D721Med (cell line): ENCODE results near the gene VEZF1.

ENCODE experiments used
- DNase-seq: peaks from one replicate; pipeline ENCODE4 v3.0.0; 2011; ENCODE audit warnings: low spot score; ENCODE audit not compliant: insufficient read length
- FAIRE-seq: peaks from 2 replicates; lab custom pipeline; 2011; peaks lifted over from hg19 to GRCh38; lab: Jason Lieb, UNC
- TF ChIP-seq, protein P1 (sequence below): IDR thresholded peaks from 2 replicates; pipeline ENCODE4 v1.5.1; 2012; ENCODE audit warnings: mild to moderate bottlenecking, control low read depth; ENCODE audit not compliant: insufficient read depth; ENCODE audit errors: missing control alignments

The VEZF1 gene

DNA sequence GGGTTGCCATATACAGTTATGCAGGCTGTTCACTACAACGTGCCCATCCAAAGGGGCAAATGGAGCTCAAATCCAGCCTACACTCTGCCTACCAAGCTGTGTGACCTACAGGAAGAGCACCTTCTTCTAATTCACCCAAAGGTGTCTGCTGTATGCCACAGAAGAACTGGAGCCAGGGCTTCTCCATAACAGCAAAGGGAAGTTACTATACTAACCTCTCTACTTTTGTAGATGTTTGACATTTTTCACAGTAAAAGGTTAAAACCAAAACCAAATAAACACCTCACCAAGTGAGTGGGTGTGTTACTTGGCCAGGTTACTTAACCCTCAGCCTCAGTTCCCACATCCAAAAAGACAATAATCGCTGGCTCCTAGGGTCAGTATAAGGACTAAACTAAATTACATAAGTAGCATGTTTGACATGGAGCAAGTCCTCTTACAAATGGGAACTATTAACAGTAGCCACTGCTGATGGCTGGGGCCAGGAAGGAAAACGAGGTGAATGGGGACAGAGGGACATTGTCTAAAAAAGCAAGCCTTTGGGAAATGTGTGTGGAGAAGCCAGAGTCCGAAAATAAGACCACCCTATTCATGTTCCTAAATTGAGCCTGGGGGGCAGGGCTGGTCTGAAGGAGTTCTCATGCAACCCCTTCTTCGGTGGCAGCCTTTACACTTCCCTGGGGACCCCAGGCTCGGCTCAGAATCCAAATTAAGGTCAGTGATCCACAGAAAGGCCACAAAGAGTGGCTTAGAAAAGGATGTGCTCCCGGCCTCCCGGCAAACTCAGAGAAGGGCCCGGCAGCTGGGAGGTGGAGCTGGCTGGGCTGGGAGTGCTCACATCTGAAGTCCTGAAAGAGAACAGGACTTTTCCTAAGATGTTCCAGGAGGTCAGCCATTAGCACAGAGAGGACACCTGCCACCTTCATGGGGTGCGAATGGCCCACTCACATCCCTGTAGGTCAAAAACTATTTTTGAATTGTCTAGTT is 46.4 kb downstream of the VEZF1 start:
- no peak for DNase-seq
- no peak for FAIRE-seq
- TF ChIP-seq, protein P1, sequence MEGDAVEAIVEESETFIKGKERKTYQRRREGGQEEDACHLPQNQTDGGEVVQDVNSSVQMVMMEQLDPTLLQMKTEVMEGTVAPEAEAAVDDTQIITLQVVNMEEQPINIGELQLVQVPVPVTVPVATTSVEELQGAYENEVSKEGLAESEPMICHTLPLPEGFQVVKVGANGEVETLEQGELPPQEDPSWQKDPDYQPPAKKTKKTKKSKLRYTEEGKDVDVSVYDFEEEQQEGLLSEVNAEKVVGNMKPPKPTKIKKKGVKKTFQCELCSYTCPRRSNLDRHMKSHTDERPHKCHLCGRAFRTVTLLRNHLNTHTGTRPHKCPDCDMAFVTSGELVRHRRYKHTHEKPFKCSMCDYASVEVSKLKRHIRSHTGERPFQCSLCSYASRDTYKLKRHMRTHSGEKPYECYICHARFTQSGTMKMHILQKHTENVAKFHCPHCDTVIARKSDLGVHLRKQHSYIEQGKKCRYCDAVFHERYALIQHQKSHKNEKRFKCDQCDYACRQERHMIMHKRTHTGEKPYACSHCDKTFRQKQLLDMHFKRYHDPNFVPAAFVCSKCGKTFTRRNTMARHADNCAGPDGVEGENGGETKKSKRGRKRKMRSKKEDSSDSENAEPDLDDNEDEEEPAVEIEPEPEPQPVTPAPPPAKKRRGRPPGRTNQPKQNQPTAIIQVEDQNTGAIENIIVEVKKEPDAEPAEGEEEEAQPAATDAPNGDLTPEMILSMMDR: no peak

DNA sequence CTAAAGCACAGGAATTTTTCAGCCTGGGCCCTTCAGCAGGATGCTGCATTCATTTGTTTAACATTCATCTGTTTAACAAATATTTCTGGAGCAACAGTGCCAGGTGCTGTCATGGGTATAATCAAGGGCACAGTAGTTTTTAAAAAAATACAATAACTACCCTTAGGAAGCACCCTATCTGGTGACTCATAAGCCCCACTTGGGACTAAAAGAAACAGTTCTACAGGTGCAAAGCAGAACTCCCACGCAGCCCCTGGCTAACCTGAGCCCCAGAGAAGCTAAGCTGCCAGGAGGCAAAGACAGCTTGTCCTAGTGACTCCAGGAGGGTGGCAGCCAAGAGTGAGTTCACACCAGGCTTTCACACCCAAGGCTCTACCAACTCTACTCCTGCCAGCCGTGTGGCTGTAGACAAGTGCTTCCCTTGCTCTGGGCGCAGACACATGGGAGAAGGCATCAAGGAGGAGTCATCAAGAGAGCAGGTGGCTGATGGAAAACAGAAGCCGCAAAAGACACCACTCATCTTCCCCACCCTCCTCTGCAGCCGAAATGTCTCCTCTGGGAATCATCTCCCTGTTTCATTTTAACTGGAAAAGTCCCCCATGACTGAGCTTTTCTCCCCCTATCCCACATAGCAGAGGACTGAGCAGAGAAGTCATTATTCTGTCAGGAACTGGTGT is 47.3 kb downstream of the VEZF1 start:
- FAIRE-seq (no peak), DNase-seq (no peak)
- TF ChIP-seq, protein P1: no peak

DNA sequence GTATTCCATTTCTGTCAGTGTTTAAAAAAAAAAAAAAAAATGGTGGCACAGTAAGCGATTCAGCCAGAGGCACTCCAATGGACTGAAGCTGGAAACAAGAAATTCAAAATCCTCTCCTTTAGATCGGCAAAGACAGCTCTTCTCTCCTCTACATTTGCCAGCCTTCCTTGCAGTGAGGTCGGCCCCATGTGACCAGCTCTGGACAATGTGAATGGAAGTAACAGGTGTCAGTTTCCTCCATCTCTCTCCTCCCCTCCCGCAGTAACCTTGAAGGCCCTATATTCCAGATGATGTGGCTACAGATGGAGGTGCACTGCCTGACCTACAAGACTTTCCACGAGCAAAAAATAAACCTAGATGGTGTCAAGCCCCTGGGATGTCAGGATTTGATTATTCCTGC is 47.8 kb downstream of the VEZF1 start:
- TF ChIP-seq, protein P1: no peak
- FAIRE-seq: no peak
- no peak for DNase-seq

DNA sequence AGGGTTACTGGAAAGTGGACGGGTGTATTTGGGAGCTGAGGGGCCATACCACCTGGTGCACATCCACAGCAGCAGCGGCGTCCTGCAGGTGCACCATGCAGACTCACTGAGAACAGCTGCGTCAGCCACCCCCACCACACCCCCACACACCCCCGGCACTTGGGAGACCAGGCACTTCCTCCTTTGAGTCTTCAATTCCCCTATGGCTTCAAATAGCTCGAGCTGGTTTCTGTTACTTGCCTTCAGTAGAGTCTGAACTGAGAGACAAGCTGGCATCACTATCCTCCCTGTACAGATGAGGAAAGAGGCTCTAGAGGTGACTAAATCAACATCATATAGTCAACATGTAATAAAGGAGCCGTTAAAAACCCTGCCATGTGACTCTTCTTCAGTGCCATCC is 48.3 kb downstream of the VEZF1 start:
- TF ChIP-seq, protein P1: no peak
- DNase-seq: no peak
- FAIRE-seq: no peak

DNA sequence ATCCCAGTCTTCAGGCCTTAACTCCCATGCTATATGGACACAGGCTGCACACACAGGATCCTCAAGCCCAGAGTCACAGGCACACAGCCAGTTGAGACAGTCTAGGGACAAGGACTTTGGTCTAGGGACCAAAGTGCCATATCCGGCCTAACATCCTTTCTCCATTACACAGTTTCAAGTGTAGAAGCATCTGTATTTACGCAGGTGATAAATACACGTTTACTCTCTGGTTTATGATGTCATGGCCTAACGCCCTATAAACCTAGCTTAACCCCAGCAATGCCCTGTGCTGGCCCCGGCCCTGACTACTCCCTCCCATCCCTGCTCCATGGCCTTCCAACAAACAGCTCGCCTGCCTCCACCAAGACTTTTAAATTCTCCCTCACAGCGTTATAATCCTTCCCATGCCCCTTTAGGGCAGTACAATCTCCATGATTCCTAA is 50.0 kb downstream of the VEZF1 start:
- FAIRE-seq (no peak), DNase-seq (no peak)
- TF ChIP-seq, protein P1: no peak

DNA sequence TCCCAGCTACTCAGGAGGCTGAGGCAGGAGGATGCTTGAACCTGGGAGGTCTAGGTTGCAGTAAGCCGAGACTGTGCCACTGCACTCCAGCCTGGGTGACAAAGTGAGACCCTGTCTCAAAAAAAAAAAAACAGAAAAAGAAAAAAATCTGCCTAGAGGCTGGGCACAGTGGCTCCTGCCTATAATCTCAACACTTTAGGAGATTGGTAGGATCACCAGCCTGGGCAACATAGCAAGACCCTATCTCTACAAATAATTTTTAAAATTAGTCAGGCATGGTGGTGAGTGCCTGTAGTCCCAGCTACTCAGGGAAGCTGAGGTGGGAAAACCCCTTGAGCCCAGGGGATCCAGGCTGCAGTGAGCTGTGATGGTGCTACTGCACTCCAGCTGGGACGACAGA is 50.6 kb downstream of the VEZF1 start:
- FAIRE-seq (no peak), DNase-seq (no peak)
- TF ChIP-seq, protein P1: no peak
